ENCODE measurements around the gene MEOX1.

DNA sequence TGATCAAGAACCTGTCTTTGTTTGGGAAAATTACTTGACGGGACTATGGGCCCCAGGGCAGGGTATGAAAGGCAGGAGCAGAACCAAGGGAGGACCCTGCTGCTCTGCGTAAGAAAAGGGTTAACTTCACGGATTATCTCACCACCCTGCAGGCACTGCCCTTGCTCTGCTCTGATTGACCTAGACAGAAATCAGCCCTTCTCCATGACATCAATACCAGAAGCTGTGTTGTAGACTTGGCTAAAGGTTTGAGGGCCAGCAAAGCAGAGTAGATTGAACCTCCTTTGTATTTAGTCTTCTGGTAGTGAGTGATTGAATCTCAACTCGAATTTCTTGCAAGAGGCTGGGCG lies 62.7 kb downstream of the MEOX1 start:
- no peak for TF ChIP-seq CTCF (conservative IDR thresholded peaks at IDR 0.05 in 1 of 2, IDR thresholded peaks at IDR 0.05 in 1 of 2; ENCODE audit: low read depth in 1 of 2, low read length in 2 of 2)
- TF ChIP-seq EZH2 (IDR thresholded peaks at IDR 0.05; ENCODE audit: low read length, missing control alignments), result no peak

Data from fibroblast of lung (primary cell).